H1 (cell line): Measurements from ENCODE around the gene PLA2G4F. TPM values are rescaled to one million over a fixed set of nuclear protein-coding genes. Genes with fewer than 3 reads are reported as not detected.

ENCODE experiments used
- CTCF ChIA-PET: fragments of 300-600 bp; sonication (Branson Sonifier 250); formaldehyde crosslinking; loops from one replicate; lab custom pipeline; 2021; ENCODE audit not compliant: partially characterized antibody; lab: Charles Lee
- POLR2A ChIA-PET: fragments of 300-600 bp; sonication (Branson Sonifier 250); formaldehyde crosslinking; loops from one replicate; lab custom pipeline; 2021; ENCODE audit warnings: inconsistent platforms; ENCODE audit not compliant: partially characterized antibody; lab: Charles Lee
- DNase-seq, 2 experiments: peaks; one replicate each; pipeline versions ENCODE4 v3.0.0 to v3.0.0-alpha.2; 2010 to 2022; ENCODE audit warnings: low spot score in 2 of 2, low read depth in 1 of 2, mixed read lengths in 1 of 2
- FAIRE-seq: peaks from 2 replicates; lab custom pipeline; 2011; peaks lifted over from hg19 to GRCh38; lab: Jason Lieb, UNC
- H2AFZ ChIP-seq: 2 replicates; pipeline ENCODE4 v1.8.1; 2012; ENCODE audit warnings: low read length, inconsistent platforms
- H2AK5ac ChIP-seq: 2 replicates; pipeline ENCODE4 v1.6.1; 2013; ENCODE audit warnings: low read depth, low read length
- H2BK120ac ChIP-seq: replicated peaks from 2 replicates; pipeline ENCODE3; 2013; ENCODE audit warnings: low read depth, low read length, inconsistent platforms
- H2BK12ac ChIP-seq: 2 replicates; pipeline ENCODE4 v1.6.1; 2013; ENCODE audit warnings: low read depth, low read length
- H2BK15ac ChIP-seq: 2 replicates; pipeline ENCODE4 v1.6.1; 2013; ENCODE audit warnings: low read length
- H2BK20ac ChIP-seq: 2 replicates; pipeline ENCODE4 v1.6.1; 2013; ENCODE audit warnings: low read length
- H2BK5ac ChIP-seq: 2 replicates; pipeline ENCODE4 v1.6.1; 2013; ENCODE audit warnings: low read depth, low read length
- H3K14ac ChIP-seq: 2 replicates; pipeline ENCODE4 v1.6.1; 2013; ENCODE audit warnings: inconsistent platforms; ENCODE audit not compliant: insufficient read length
- H3K18ac ChIP-seq: 2 replicates; pipeline ENCODE4 v1.6.1; 2013; ENCODE audit warnings: low read length; ENCODE audit errors: extremely low read depth
- H3K23ac ChIP-seq: 2 replicates; pipeline ENCODE4 v1.6.1; 2013; ENCODE audit warnings: inconsistent platforms; ENCODE audit not compliant: insufficient read length
- H3K23me2 ChIP-seq: 2 replicates; pipeline ENCODE4 v1.6.1; 2013; ENCODE audit warnings: low read depth, low read length
- H3K27ac ChIP-seq: 2 replicates; pipeline ENCODE4 v1.6.1; 2011; ENCODE audit warnings: low read depth, low read length, inconsistent platforms
- H3K27me3 ChIP-seq, 4 experiments: replicated peaks in 1 of 4; 1 replicate in 1 of 4; 2 replicates in 3 of 4; pipeline versions ENCODE4 v1.6.1 to v1.8.1; 2011 to 2013; ENCODE audit warnings: low read length in 3 of 4, mild to moderate bottlenecking in 3 of 4, inconsistent platforms in 2 of 4, mixed read lengths in 2 of 4, moderate library complexity in 1 of 4; ENCODE audit not compliant: control insufficient read depth in 3 of 4, insufficient read depth in 3 of 4; ENCODE audit errors: extremely low read depth in 1 of 4
- H3K36me3 ChIP-seq, 4 experiments: 2 replicates each; pipeline versions ENCODE4 v1.6.1 to v1.8.1; 2011 to 2013; ENCODE audit warnings: mild to moderate bottlenecking in 4 of 4, low read length in 3 of 4, moderate library complexity in 2 of 4, control low read depth in 1 of 4, inconsistent platforms in 1 of 4; ENCODE audit not compliant: insufficient read depth in 4 of 4, control insufficient read depth in 2 of 4
- H3K4ac ChIP-seq: replicated peaks from 2 replicates; pipeline ENCODE3; 2013; ENCODE audit warnings: low read length, low read depth, mixed read lengths, inconsistent platforms; ENCODE audit not compliant: insufficient read length
- H3K4me1 ChIP-seq, 4 experiments: replicated peaks in 1 of 4; 1 replicate in 1 of 4; 2 replicates in 3 of 4; pipeline versions ENCODE4 v1.6.1 to v1.8.1; 2011 to 2013; ENCODE audit warnings: low read length in 3 of 4, inconsistent platforms in 2 of 4, mixed read lengths in 1 of 4; ENCODE audit not compliant: insufficient read depth in 4 of 4, control insufficient read depth in 3 of 4
- H3K4me2 ChIP-seq, 2 experiments: 2 replicates each; pipeline versions ENCODE4 v1.6.1 to v1.8.1; 2011 to 2013; ENCODE audit warnings: low read depth in 2 of 2, low read length in 2 of 2, control low read depth in 1 of 2, inconsistent platforms in 1 of 2, mild to moderate bottlenecking in 1 of 2; ENCODE audit not compliant: insufficient read depth in 1 of 2
- H3K4me3 ChIP-seq, 4 experiments: fragments of 200-600, 300-600 bp in 1 of 4; sonication (generic), shearing (Covaris generic), sonication (Bioruptor Twin) in 1 of 4; 2 replicates each; pipeline versions ENCODE4 v1.5.1 to v1.8.1; 2011 to 2016; ENCODE audit warnings: low read length in 4 of 4, low read depth in 3 of 4, control low read depth in 2 of 4, inconsistent platforms in 2 of 4, mild to moderate bottlenecking in 2 of 4, mixed read lengths in 1 of 4, moderate library complexity in 1 of 4; ENCODE audit not compliant: insufficient read depth in 2 of 4; ENCODE audit errors: extremely low read depth in 1 of 4
- H3K56ac ChIP-seq: replicated peaks from 2 replicates; pipeline ENCODE3; 2013; ENCODE audit warnings: low read depth, mild to moderate bottlenecking, mixed read lengths, low read length, inconsistent platforms; ENCODE audit not compliant: insufficient read length
- H3K79me1 ChIP-seq: 2 replicates; pipeline ENCODE4 v1.6.1; 2013; ENCODE audit warnings: low read depth, low read length, control low read depth
- H3K79me2 ChIP-seq, 2 experiments: 2 replicates each; pipeline versions ENCODE4 v1.6.1 to v1.8.1; 2012 to 2013; ENCODE audit warnings: low read length in 2 of 2, mild to moderate bottlenecking in 2 of 2, inconsistent platforms in 1 of 2; ENCODE audit not compliant: insufficient read depth in 2 of 2, control insufficient read depth in 1 of 2
- H3K9ac ChIP-seq, 4 experiments: replicated peaks in 1 of 4; 1 replicate in 1 of 4; 2 replicates in 3 of 4; pipeline versions ENCODE4 v1.6.1 to v1.8.1; 2011 to 2013; ENCODE audit warnings: low read depth in 3 of 4, low read length in 3 of 4, control low read depth in 2 of 4, mild to moderate bottlenecking in 2 of 4, moderate library complexity in 2 of 4, inconsistent platforms in 1 of 4; ENCODE audit errors: extremely low read depth in 1 of 4
- H3K9me3 ChIP-seq, 2 experiments: 2 replicates each; pipeline versions ENCODE4 v1.6.1 to v1.8.1; 2012 to 2013; ENCODE audit warnings: mild to moderate bottlenecking in 2 of 2, moderate library complexity in 2 of 2, control low read depth in 1 of 2, inconsistent platforms in 1 of 2, low read depth in 1 of 2, low read length in 1 of 2, mixed read lengths in 1 of 2; ENCODE audit not compliant: insufficient read depth in 2 of 2
- H4K20me1 ChIP-seq, 2 experiments: replicated peaks in 1 of 2; 2 replicates each; pipeline versions ENCODE3 to v1.8.1; 2011 to 2013; ENCODE audit warnings: inconsistent platforms in 2 of 2, low read length in 2 of 2, mild to moderate bottlenecking in 1 of 2; ENCODE audit not compliant: insufficient read depth in 2 of 2, control insufficient read depth in 1 of 2
- H4K5ac ChIP-seq: 2 replicates; pipeline ENCODE4 v1.6.1; 2013; ENCODE audit warnings: low read length, low read depth, mixed read lengths, inconsistent platforms; ENCODE audit not compliant: insufficient read length
- H4K8ac ChIP-seq: 2 replicates; pipeline ENCODE4 v1.8.0; 2013; ENCODE audit warnings: mild to moderate bottlenecking, moderate library complexity, low read length, inconsistent platforms; ENCODE audit not compliant: insufficient read depth; ENCODE audit errors: extremely low read depth
- H4K91ac ChIP-seq: replicated peaks from 2 replicates; pipeline ENCODE3; 2013; ENCODE audit warnings: low read length, mixed read lengths, inconsistent platforms; ENCODE audit not compliant: insufficient read length
- ASH2L ChIP-seq: fragments of 200-600, 300-600 bp; sonication (generic); IDR thresholded peaks from one replicate; pipeline ENCODE4 v1.7.1; 2017; ENCODE audit warnings: low read length
- EGR1 ChIP-seq: IDR thresholded peaks from 2 replicates; pipeline ENCODE4 v1.6.1; 2011; ENCODE audit warnings: low read depth, low read length, borderline replicate concordance
- EZH2 ChIP-seq: fragments of 200-600 bp; sonication (generic); IDR thresholded peaks from 2 replicates; pipeline ENCODE4 v1.7.1; 2012; ENCODE audit warnings: low read depth, mild to moderate bottlenecking, moderate library complexity, low read length, inconsistent platforms; ENCODE audit not compliant: severe bottlenecking
- HDAC2 ChIP-seq, 2 experiments: fragments of 300-600 bp in 1 of 2; sonication (generic) in 1 of 2; IDR thresholded peaks; 2 replicates each; pipeline ENCODE4 v1.6.1; 2011 to 2012; ENCODE audit warnings: low read depth in 2 of 2, low read length in 2 of 2, mild to moderate bottlenecking in 2 of 2, moderate library complexity in 2 of 2, borderline replicate concordance in 1 of 2, inconsistent platforms in 1 of 2
- KDM1A ChIP-seq: fragments of 200-600, 300-600 bp; sonication (generic); IDR thresholded peaks from 2 replicates; pipeline ENCODE4 v1.7.1; 2016; ENCODE audit warnings: mild to moderate bottlenecking, low read length, borderline replicate concordance
- PHF8 ChIP-seq: fragments of 200-600 bp; sonication (generic); conservative IDR thresholded peaks from 2 replicates; pipeline ENCODE4 v1.7.1; 2012; ENCODE audit warnings: low read depth, mild to moderate bottlenecking, inconsistent platforms, low read length, moderate library complexity
- SP4 ChIP-seq: IDR thresholded peaks from 2 replicates; pipeline ENCODE4 v1.6.1; 2012; ENCODE audit warnings: low read length, inconsistent platforms
- TEAD4 ChIP-seq: IDR thresholded peaks from 2 replicates; pipeline ENCODE4 v1.6.1; 2012; ENCODE audit warnings: low read depth, low read length, inconsistent platforms, mixed read lengths
- WGBS, 2 experiments: shearing (Covaris generic) in 1 of 2; methylation state at CpG; one replicate each; pipeline versions ENCODE4 v1.1.6 to v1.1.7; 2013 to 2015; ENCODE audit warnings: low lambda C conversion rate in 2 of 2, mixed read lengths in 2 of 2, inconsistent platforms in 1 of 2, low coverage in 1 of 2, missing lambda C conversion rate in 1 of 2; ENCODE audit not compliant: insufficient replicate concordance in 2 of 2, insufficient coverage in 1 of 2, insufficient read length in 1 of 2; ENCODE audit errors: extremely low coverage in 1 of 2, missing lambda C conversion rate in 1 of 2; 5-methylcytosine and 5-hydroxymethylcytosine counted together
- polyA plus RNA-seq, 7 experiments: library from polyadenylated mRNA; depleted of rRNA in 3 of 7; stranded (reverse) in 5 of 7; unstranded in 2 of 7; fragments of >200 nt in 5 of 7; fragments of 200-250 nt in 2 of 7; gene quantifications; 1 replicate in 5 of 7; 2 replicates in 1 of 7; 4 replicates in 1 of 7; pipeline versions ENCODE4 v1.2.1 to v1.2.3, GENCODE V29; 2011 to 2013; ENCODE audit warnings: missing spikeins in 2 of 7, mixed read lengths in 2 of 7
- total RNA-seq: library from RNA; stranded (reverse); fragmentation: NEBNext Ultra II Directional; extraction: Animal tissue kit (Norgen Biotek cat#: 25700); gene quantifications from 2 replicates; pipeline ENCODE4 v1.2.1, GENCODE V29; 2021

The PLA2G4F gene
- total and polyA plus RNA-seq, 2 of the 8 experiments (the other 6 are each of a cell fraction or from before 2014, with no cell fraction given), result not detected

GRCh38 chr15:42104095-42104891 lies 52.1 kb downstream of the PLA2G4F start:
- H3K23ac ChIP-seq, result no peak overlapping the region
- no peaks in the 10 kb centered on the region for H3K27me3 ChIP-seq
- no peak overlapping the region for H2AFZ ChIP-seq
- no peak overlapping the region for H3K4me2 ChIP-seq
- no peak overlapping the region for H2BK12ac ChIP-seq
- ChIA-PET POLR2A (interaction anchor here (0.8 kb wide), 1 partner anchor 16 kb away, joined by 3 read pairs; no protein-coding TSS in a partner anchor), CTCF (interaction anchor here (0.8 to 4.6 kb wide), 7 partner anchors 10 to 34 kb away, joined by 3 to 27 read pairs (median 4); partner anchors contain the start of gene PLA2G4D)
- no peak overlapping the region for H3K56ac ChIP-seq
- H4K8ac ChIP-seq, result no peak overlapping the region
- WGBS, 2 experiments, result 85% methylated on average over 11 of the region's 11 CpGs; no CpG with 5 or more reads in 1 of the 2 experiments
- H2BK120ac ChIP-seq, result no peak overlapping the region
- no peak overlapping the region for H3K27ac ChIP-seq
- no peak overlapping the region for H3K9ac ChIP-seq
- H4K5ac ChIP-seq, result no peak overlapping the region
- no peak overlapping the region for H2BK15ac ChIP-seq
- no peaks in the 10 kb centered on the region for H3K9me3 ChIP-seq
- H3K79me2 ChIP-seq, result no peaks in the 10 kb centered on the region
- H4K20me1 ChIP-seq, result no peaks in the 10 kb centered on the region
- H2BK20ac ChIP-seq, result no peak overlapping the region
- H2AK5ac ChIP-seq, result no peak overlapping the region
- no peak overlapping the region for H2BK5ac ChIP-seq
- H3K18ac ChIP-seq, result no peak overlapping the region
- H3K4me3 ChIP-seq, result no peak overlapping the region
- H3K23me2 ChIP-seq, result no peaks in the 10 kb centered on the region
- no peak overlapping the region for H3K14ac ChIP-seq
- no peaks in the 10 kb centered on the region; a peak in 1 of 7 replicates for H3K4me1 ChIP-seq
- no peaks in the 10 kb centered on the region for H3K79me1 ChIP-seq
- no peaks in the 10 kb centered on the region for H3K36me3 ChIP-seq
- no peak overlapping the region for H3K4ac ChIP-seq
- H4K91ac ChIP-seq, result no peak overlapping the region
- no peak for FAIRE-seq
- TF ChIP-seq HDAC2 (IDR thresholded peaks at IDR 0.05; ENCODE audit: borderline replicate concordance in 1 of 2, low read depth in 2 of 2, low read length in 2 of 2) (no peak), EGR1 (no peak), PHF8 (no peak), KDM1A (no peak), TEAD4 (no peak), SP4 (no peak), EZH2 (no peak), ASH2L (no peak)
- DNase-seq, result no peak
